Loucy (cell line): ENCODE data around the gene RHD.

ENCODE experiments used
- EZH2phosphoT487 ChIP-seq: fragments of 200-600 bp; IDR thresholded peaks from 2 replicates; pipeline ENCODE4 v1.6.1; 2018; ENCODE audit warnings: antibody characterized with exemption, mild to moderate bottlenecking, moderate library complexity, borderline replicate concordance
- TF ChIP-seq, protein P1 (sequence below): fragments of 200-600 bp; sonication (generic); conservative IDR thresholded peaks from 2 replicates; pipeline ENCODE4 v1.5.1; 2014; ENCODE audit warnings: mild to moderate bottlenecking, antibody characterized with exemption, low read length

DNA sequence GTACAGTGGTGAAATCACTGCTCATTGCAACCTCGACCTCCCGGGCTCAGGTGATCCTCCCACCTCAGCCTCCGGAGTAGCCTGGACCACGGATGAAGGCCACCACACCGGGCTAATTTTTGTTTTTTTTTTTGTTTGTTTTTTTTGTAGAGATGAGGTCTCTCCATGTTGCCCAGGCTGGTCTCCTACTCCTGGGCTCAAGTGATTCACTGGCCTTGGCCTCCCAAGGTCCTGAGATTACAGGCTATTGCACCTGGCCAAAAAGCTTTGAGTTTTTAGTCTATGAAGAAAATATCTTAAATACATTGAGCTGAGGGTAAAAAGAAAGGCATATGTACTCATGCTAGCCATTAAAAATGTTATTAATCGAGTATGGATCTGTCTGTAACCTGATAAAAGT, 69.4 kb downstream of the RHD start:
- TF ChIP-seq, protein P1, sequence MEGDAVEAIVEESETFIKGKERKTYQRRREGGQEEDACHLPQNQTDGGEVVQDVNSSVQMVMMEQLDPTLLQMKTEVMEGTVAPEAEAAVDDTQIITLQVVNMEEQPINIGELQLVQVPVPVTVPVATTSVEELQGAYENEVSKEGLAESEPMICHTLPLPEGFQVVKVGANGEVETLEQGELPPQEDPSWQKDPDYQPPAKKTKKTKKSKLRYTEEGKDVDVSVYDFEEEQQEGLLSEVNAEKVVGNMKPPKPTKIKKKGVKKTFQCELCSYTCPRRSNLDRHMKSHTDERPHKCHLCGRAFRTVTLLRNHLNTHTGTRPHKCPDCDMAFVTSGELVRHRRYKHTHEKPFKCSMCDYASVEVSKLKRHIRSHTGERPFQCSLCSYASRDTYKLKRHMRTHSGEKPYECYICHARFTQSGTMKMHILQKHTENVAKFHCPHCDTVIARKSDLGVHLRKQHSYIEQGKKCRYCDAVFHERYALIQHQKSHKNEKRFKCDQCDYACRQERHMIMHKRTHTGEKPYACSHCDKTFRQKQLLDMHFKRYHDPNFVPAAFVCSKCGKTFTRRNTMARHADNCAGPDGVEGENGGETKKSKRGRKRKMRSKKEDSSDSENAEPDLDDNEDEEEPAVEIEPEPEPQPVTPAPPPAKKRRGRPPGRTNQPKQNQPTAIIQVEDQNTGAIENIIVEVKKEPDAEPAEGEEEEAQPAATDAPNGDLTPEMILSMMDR, result no peak
- TF ChIP-seq EZH2phosphoT487, result no peak
